PC-9 (cell line): ENCODE measurements around the gene LRMDA. TPM values are rescaled to one million over a fixed set of nuclear protein-coding genes. Genes with fewer than 3 reads are reported as not detected.

Experiments
- BruUV-seq: library from RNA; stranded (reverse); fragments of 400-500 nt; replicated peaks from 2 replicates; lab custom pipeline; 2021; lab: Mats Ljungman, UMichigan
- CTCF ChIA-PET: fragments of 300-600 bp; sonication (Branson Sonifier 250); formaldehyde crosslinking; loops from one replicate; lab custom pipeline; 2022; ENCODE audit warnings: antibody characterized with exemption; lab: Charles Lee
- POLR2A ChIA-PET: fragments of 300-600 bp; sonication (Branson Sonifier 250); formaldehyde crosslinking; loops from one replicate; lab custom pipeline; 2022; ENCODE audit warnings: antibody characterized with exemption; ENCODE audit not compliant: unreplicated experiment; lab: Charles Lee
- DNase-seq, 2 experiments: peaks; one replicate each; pipeline versions ENCODE4 v3.0.0 to v3.0.0-alpha.2; 2015 to 2022; ENCODE audit warnings: mixed read lengths in 1 of 2
- H2AFZ ChIP-seq: fragments of 200-600 bp; sonication (generic); 2 replicates; pipeline ENCODE4 v1.8.1; 2017; ENCODE audit warnings: antibody characterized with exemption
- H3F3A ChIP-seq: fragments of 200-600 bp; sonication (generic); 2 replicates; pipeline ENCODE4 v1.8.1; 2017; ENCODE audit warnings: antibody characterized with exemption, mild to moderate bottlenecking, low read depth; ENCODE audit not compliant: insufficient read depth
- H3K27ac ChIP-seq: fragments of 200-600 bp; sonication (generic); 2 replicates; pipeline ENCODE4 v1.6.1; 2016; ENCODE audit warnings: mixed run types
- H3K27me3 ChIP-seq: fragments of 200-600 bp; sonication (generic); 2 replicates; pipeline ENCODE4 v1.6.1; 2016; ENCODE audit warnings: low read depth, mixed run types; ENCODE audit not compliant: insufficient read depth
- H3K36me3 ChIP-seq: fragments of 200-600 bp; sonication (generic); 2 replicates; pipeline ENCODE4 v1.6.1; 2016; ENCODE audit warnings: low read depth, mixed run types
- H3K4me1 ChIP-seq: fragments of 200-600 bp; sonication (generic); replicated peaks from 2 replicates; pipeline ENCODE4 v1.6.1; 2016; ENCODE audit warnings: mixed run types; ENCODE audit not compliant: insufficient read depth
- H3K4me2 ChIP-seq: fragments of 200-600 bp; sonication (generic); 2 replicates; pipeline ENCODE4 v1.6.1; 2017; ENCODE audit warnings: mixed run types
- H3K4me3 ChIP-seq: fragments of 200-600 bp; sonication (generic); 2 replicates; pipeline ENCODE4 v1.6.1; 2016; ENCODE audit warnings: mixed run types
- H3K79me2 ChIP-seq: fragments of 200-600 bp; sonication (generic); 2 replicates; pipeline ENCODE4 v1.6.1; 2017; ENCODE audit warnings: low read depth, mixed run types
- H3K9me2 ChIP-seq: fragments of 200-600 bp; sonication (generic); 2 replicates; pipeline ENCODE4 v1.8.1; 2017; ENCODE audit warnings: mild to moderate bottlenecking; ENCODE audit not compliant: insufficient read depth
- H3K9me3 ChIP-seq: fragments of 200-600 bp; sonication (generic); 2 replicates; pipeline ENCODE4 v1.8.1; 2016; ENCODE audit warnings: low read depth; ENCODE audit not compliant: insufficient read depth
- H4K20me1 ChIP-seq: fragments of 200-600 bp; sonication (generic); 2 replicates; pipeline ENCODE4 v1.8.1; 2017; ENCODE audit not compliant: insufficient read depth
- CTCF ChIP-seq: fragments of 200-600 bp; sonication (generic); conservative IDR thresholded peaks from 2 replicates; pipeline ENCODE4 v1.6.1; 2017; ENCODE audit warnings: mixed run types, antibody characterized with exemption, mild to moderate bottlenecking, moderate library complexity
- EZH2 ChIP-seq: fragments of 200-600 bp; sonication (generic); IDR thresholded peaks from 2 replicates; pipeline ENCODE4 v1.8.0; 2017; ENCODE audit warnings: antibody characterized with exemption, low read depth
- intact Hi-C: fragments of 100-400 bp; cut with micrococcal nuclease; formaldehyde crosslinking; loops from one replicate; pipeline ENCODE4 v1.10.0; 2022; ENCODE audit not compliant: unreplicated experiment
- total RNA-seq: library from RNA; stranded (reverse); gene quantifications from 2 replicates; pipeline ENCODE4 v1.2.3, GENCODE V29; 2021

The LRMDA gene
- total RNA-seq, 1 experiment from 2014 or later: not detected

- Histone ChIP-seq H2AFZ (no peak overlapping the region), H3K4me1 (no peaks in the 10 kb centered on the region), H3K4me2 (no peak overlapping the region), H3K79me2 (no peaks in the 10 kb centered on the region), H3K9me3 (no peaks in the 10 kb centered on the region), H3K27ac (no peak overlapping the region), H3K4me3 (no peak overlapping the region), H3K36me3 (no peaks in the 10 kb centered on the region), H3K9me2 (no peaks in the 10 kb centered on the region), H3K27me3 (no peaks in the 10 kb centered on the region), H3F3A (no peaks in the 10 kb centered on the region), H4K20me1 (no peaks in the 10 kb centered on the region)
- TF ChIP-seq EZH2 (no peak), CTCF (no peak)
- CTCF ChIA-PET: no interaction called here
- no TSS peak for BruUV-seq
- intact Hi-C loops: no loop called here
- no peak for DNase-seq
- POLR2A ChIA-PET: no interaction called here
Measured at GRCh38 chr10:76001019-76001418, 569.6 kb downstream of the LRMDA start.

GRCh38 chr10:76001461-76001860 is 570.0 kb downstream of the LRMDA start:
- H3K4me1 ChIP-seq: no peaks in the 10 kb centered on the region
- ChIA-PET CTCF (no interaction called here), POLR2A (no interaction called here)
- intact Hi-C loops: no loop called here
- H3K79me2 ChIP-seq: no peaks in the 10 kb centered on the region
- H3K4me3 ChIP-seq: no peak overlapping the region
- H3F3A ChIP-seq: no peaks in the 10 kb centered on the region
- TF ChIP-seq CTCF (no peak), EZH2 (no peak)
- no peak overlapping the region for H2AFZ ChIP-seq
- no peak overlapping the region for H3K27ac ChIP-seq
- no peaks in the 10 kb centered on the region for H3K27me3 ChIP-seq
- no peaks in the 10 kb centered on the region for H3K9me2 ChIP-seq
- DNase-seq: no peak
- no peak overlapping the region for H3K4me2 ChIP-seq
- H3K36me3 ChIP-seq: no peaks in the 10 kb centered on the region
- H4K20me1 ChIP-seq: no peaks in the 10 kb centered on the region
- no TSS peak for BruUV-seq
- no peaks in the 10 kb centered on the region for H3K9me3 ChIP-seq

GRCh38 chr10:76002262-76002854 is 570.9 kb downstream of the LRMDA start:
- H3K79me2 ChIP-seq: no peaks in the 10 kb centered on the region
- H3K27ac ChIP-seq: no peak overlapping the region
- H3K4me2 ChIP-seq: no peak overlapping the region
- no TSS peak for BruUV-seq
- H3K4me3 ChIP-seq: no peak overlapping the region
- ChIA-PET CTCF (interaction anchor here (0.6 kb wide), 1 partner anchor 636 kb away, joined by 3 read pairs; no protein-coding TSS in a partner anchor), POLR2A (no interaction called here)
- no peaks in the 10 kb centered on the region for H3K9me3 ChIP-seq
- H4K20me1 ChIP-seq: no peaks in the 10 kb centered on the region
- H2AFZ ChIP-seq: no peak overlapping the region
- intact Hi-C loops: no loop called here
- H3K9me2 ChIP-seq: no peaks in the 10 kb centered on the region
- no peaks in the 10 kb centered on the region for H3F3A ChIP-seq
- DNase-seq: no peak
- TF ChIP-seq CTCF: no peak
- TF ChIP-seq EZH2: no peak
- H3K27me3 ChIP-seq: no peaks in the 10 kb centered on the region
- H3K4me1 ChIP-seq: no peaks in the 10 kb centered on the region
- H3K36me3 ChIP-seq: no peaks in the 10 kb centered on the region
